22Rv1 (cell line): ENCODE results near the gene HBA1.

ENCODE experiments used
- CTCF ChIP-seq: fragments of 450-650 bp; IDR thresholded peaks from 2 replicates; pipeline ENCODE4 v1.5.1; 2017; ENCODE audit warnings: mild to moderate bottlenecking
- ZFX ChIP-seq: fragments of 450-650 bp; IDR thresholded peaks from 2 replicates; pipeline ENCODE4 v1.6.1; 2017; ENCODE audit warnings: antibody characterized with exemption, borderline replicate concordance

GRCh38 chr16:159136-159849 is 17.2 kb upstream of the HBA1 start:
- TF ChIP-seq CTCF, result no peak
- no peak for TF ChIP-seq ZFX
